Pancreas (tissue), 10 donors: ENCODE data around the gene CDRT4. TPM values are rescaled to one million over a fixed set of nuclear protein-coding genes. Genes with fewer than 3 reads are reported as not detected.

ENCODE experiments used
- ATAC-seq, 4 donors: fragments of 200-7000 bp; cut with Tn5 transposase; one replicate each; pipeline versions ENCODE4 v1.8.0 to v1.9.1; 2020; ENCODE audit warnings: mild to moderate bottlenecking in 4 of 4, moderate library complexity in 4 of 4
- DNase-seq, 6 donors: peaks; one replicate each; pipeline ENCODE4 v3.0.0-alpha.2; 2020
- FAIRE-seq: peaks from 2 replicates; lab custom pipeline; 2012; peaks lifted over from hg19 to GRCh38; lab: Jason Lieb, UNC
- H3K27ac ChIP-seq, 4 donors: fragments of 200-600 bp; sonication (generic); 1 replicate in 3 of 4; 2 replicates in 1 of 4; pipeline versions ENCODE4 v1.5.0 to v1.8.0; 2020
- H3K27me3 ChIP-seq, 4 donors: fragments of 200-600 bp; one replicate each; pipeline ENCODE4 v1.8.0; 2021
- H3K36me3 ChIP-seq, 3 donors: fragments of 200-600 bp; sonication (generic) in 1 of 3; one replicate each; pipeline versions ENCODE4 v1.5.0 to v1.8.0; 2020 to 2021
- H3K4me1 ChIP-seq, 3 donors: fragments of 200-600 bp; one replicate each; pipeline ENCODE4 v1.8.0; 2021
- H3K4me3 ChIP-seq, 4 donors: fragments of 200-600 bp; sonication (generic) in 2 of 4; one replicate each; pipeline versions ENCODE4 v1.5.0 to v1.8.0; 2020 to 2021
- H3K9me3 ChIP-seq, 4 donors: fragments of 200-600 bp; one replicate each; pipeline ENCODE4 v1.8.0; 2021
- CTCF ChIP-seq, 4 donors: fragments of 200-600 bp; sonication (generic) in 3 of 4; IDR thresholded peaks; one replicate each; pipeline versions ENCODE4 v1.5.0 to v1.8.0; 2021; ENCODE audit warnings: antibody characterized with exemption in 4 of 4
- WGBS, 2 donors: extraction: QIAGEN DNeasy Blood & Tissue Kit; methylation state at CpG; one replicate each; pipeline ENCODE4 v1.1.7; 2013; 5-methylcytosine and 5-hydroxymethylcytosine counted together
- intact Hi-C, 3 donors: fragments of 100-400 bp; cut with DNase I; formaldehyde crosslinking; loops; one replicate each; pipeline versions ENCODE4 v1.11.1 to v1.14.2; 2022
- polyA plus RNA-seq, 2 donors: library from polyadenylated mRNA; stranded (reverse); fragments of 200-250 nt; gene quantifications; one replicate each; pipeline ENCODE4 v1.2.3, GENCODE V29; 2013
- total RNA-seq, 6 donors: library from RNA; stranded (reverse); fragmentation: NEBNext Ultra II Directional in 4 of 6; extraction: Animal tissue kit (Norgen Biotek cat#: 25700) in 4 of 6; gene quantifications; one replicate each; pipeline versions ENCODE4 v1.2.1 to v1.2.4, GENCODE V29; 2021 to 2023
- donor health status: healthy with polysubstance abuse.
- donor health status: DM: no; HTN: no; CAD: no; lungs with moderate emphysema.
- donor health status: DM: no; HTN: no; CAD: no.
- donor health status: control.
- donor health status: control.
- donor health status: Bipolar disorder and iron deficiency.
- donor health status: DM: yes; HTN: yes; CAD: no.
- donor health status: DM: no; HTN: no; CAD: no.
- donor health status: DM: no; HTN: no; CAD: no.
- donor health status: DM: yes; HTN: yes; CAD: no.

Gene CDRT4
- total and polyA plus RNA-seq, 8 donors, result 1.8 to 31.6 (median 6.9) TPM

- TF ChIP-seq CTCF (IDR thresholded peaks at IDR 0.05), result no peak
- intact Hi-C loops, result no loop called here
- DNase-seq (no peak), FAIRE-seq (no peak), ATAC-seq (no peak)
- Histone ChIP-seq H3K36me3 (no peaks in the 10 kb centered on the region), H3K9me3 (no peaks in the 10 kb centered on the region), H3K4me1 (no peaks in the 10 kb centered on the region), H3K4me3 (no peak overlapping the region), H3K27me3 (no peaks in the 10 kb centered on the region), H3K27ac (no peak overlapping the region)
- 86 to 87% methylated on average over 7 of the region's 7 CpGs for WGBS, 2 donors
Measured at GRCh38 chr17:15418781-15419180, 48.6 kb downstream of the CDRT4 start.

- Histone ChIP-seq H3K36me3 (no peaks in the 10 kb centered on the region), H3K4me1 (no peaks in the 10 kb centered on the region), H3K9me3 (no peaks in the 10 kb centered on the region), H3K27ac (no peak overlapping the region), H3K4me3 (no peak overlapping the region), H3K27me3 (no peaks in the 10 kb centered on the region)
- intact Hi-C loops, result no loop called here
- no peak for TF ChIP-seq CTCF (IDR thresholded peaks at IDR 0.05)
- 83 to 85% methylated on average over 14 of the region's 14 CpGs for WGBS, 2 donors
- no peak for ATAC-seq
- DNase-seq, result no peak
- FAIRE-seq, result no peak
Measured at GRCh38 chr17:15414532-15415306, 52.7 kb downstream of the CDRT4 start.

GRCh38 chr17:15413101-15413771 lies 54.2 kb downstream of the CDRT4 start:
- no peaks in the 10 kb centered on the region for H3K36me3 ChIP-seq
- no peak overlapping the region for H3K27ac ChIP-seq
- intact Hi-C loops, result no loop called here
- H3K9me3 ChIP-seq, result no peaks in the 10 kb centered on the region
- H3K27me3 ChIP-seq, result no peaks in the 10 kb centered on the region
- H3K4me1 ChIP-seq, result no peaks in the 10 kb centered on the region
- ATAC-seq (no peak), FAIRE-seq (no peak), DNase-seq (no peak)
- TF ChIP-seq CTCF (IDR thresholded peaks at IDR 0.05), result no peak
- no peak overlapping the region for H3K4me3 ChIP-seq
- WGBS, 2 donors, result 91 to 95% methylated on average over 9 of the region's 9 CpGs

- no peaks in the 10 kb centered on the region for H3K4me1 ChIP-seq
- no peaks in the 10 kb centered on the region for H3K9me3 ChIP-seq
- H3K36me3 ChIP-seq, result no peaks in the 10 kb centered on the region
- DNase-seq, result no peak
- WGBS, 2 donors, result 88 to 91% methylated on average over 7 of the region's 7 CpGs
- no peaks in the 10 kb centered on the region for H3K27me3 ChIP-seq
- H3K4me3 ChIP-seq, result no peak overlapping the region
- H3K27ac ChIP-seq, result no peak overlapping the region
- intact Hi-C loops, result no loop called here
- TF ChIP-seq CTCF (IDR thresholded peaks at IDR 0.05), result no peak
- no peak for ATAC-seq
- no peak for FAIRE-seq
Measured at GRCh38 chr17:15412606-15413005, 54.8 kb downstream of the CDRT4 start.
